SIG-M5 treated with dmso at 0.1 percent for 504 hours (cell line): ENCODE results near the gene SLC23A1.
"Not testable (repeated sequence)": the region's sequence is repeated elsewhere in the genome, so short reads cannot be mapped to it uniquely, and the experiment has no call there.

ENCODE experiments used
- DNase-seq: peaks from one replicate; lab custom pipeline; 2025; ENCODE audit not compliant: unreplicated experiment; lab: John Stamatoyannopoulos, UW

SLC23A1 gene

GRCh38 chr5:139371482-139372435 lies 11.3 kb downstream of the SLC23A1 start:
- DNase-seq, result no peak

GRCh38 chr5:139369181-139369580 lies 13.9 kb downstream of the SLC23A1 start:
- DNase-seq, result no peak

GRCh38 chr5:139368613-139369012 lies 14.5 kb downstream of the SLC23A1 start:
- DNase-seq, result no peak

- no peak for DNase-seq
Measured at GRCh38 chr5:139364466-139364865, 18.6 kb downstream of the SLC23A1 start.

- no peak for DNase-seq
Measured at GRCh38 chr5:139363937-139364336, 19.2 kb downstream of the SLC23A1 start.

GRCh38 chr5:139361835-139362429 lies 21.2 kb downstream of the SLC23A1 start:
- DNase-seq, result no peak

GRCh38 chr5:139360384-139360783 lies 22.7 kb downstream of the SLC23A1 start:
- DNase-seq, result no peak

GRCh38 chr5:139358064-139358463 lies 25.0 kb downstream of the SLC23A1 start:
- no peak for DNase-seq

GRCh38 chr5:139355900-139356299 lies 27.2 kb downstream of the SLC23A1 start:
- not testable (repeated sequence) for DNase-seq

- no peak for DNase-seq
Measured at GRCh38 chr5:139354186-139354585, 28.9 kb downstream of the SLC23A1 start.

GRCh38 chr5:139347863-139348262 lies 35.2 kb downstream of the SLC23A1 start:
- DNase-seq, result not testable (repeated sequence)

GRCh38 chr5:139345442-139345841 lies 37.7 kb downstream of the SLC23A1 start:
- not testable (repeated sequence) for DNase-seq

GRCh38 chr5:139344177-139344576 lies 38.9 kb downstream of the SLC23A1 start:
- no peak for DNase-seq

GRCh38 chr5:139343476-139343875 lies 39.6 kb downstream of the SLC23A1 start:
- DNase-seq, result no peak

- DNase-seq, result no peak
Measured at GRCh38 chr5:139342423-139342723, 40.7 kb downstream of the SLC23A1 start.

GRCh38 chr5:139341689-139342422 lies 41.2 kb downstream of the SLC23A1 start, which contains the start of gene PAIP2:
Gene PAIP2 (plus strand): TSS chr5:139341854. CDS start chr5:139363785, 21,931 bp downstream.
- peak; percentile 98 for DNase-seq

- no peak for DNase-seq
Measured at GRCh38 chr5:139341187-139341688, 41.9 kb downstream of the SLC23A1 start.

GRCh38 chr5:139340051-139340450 lies 43.0 kb downstream of the SLC23A1 start:
- DNase-seq, result no peak

GRCh38 chr5:139335811-139336210 lies 47.3 kb downstream of the SLC23A1 start:
- no peak for DNase-seq
